HL-60/S4 (cell line): ENCODE data around the gene UBR2.
"Not testable (repeated sequence)": the region's sequence is repeated elsewhere in the genome, so short reads cannot be mapped to it uniquely, and the experiment has no call there.

Source experiments
- in situ Hi-C: fragments of 300-500 bp; cut with MboI; formaldehyde crosslinking; loops from 2 replicates; pipeline ENCODE4 v1.14.3; 2022; ENCODE audit warnings: low sequenced_read_pairs

Gene UBR2

GRCh38 chr6:42690151-42690702 lies 126.4 kb downstream of the UBR2 start:
- in situ Hi-C loops: no loop called here

DNA sequence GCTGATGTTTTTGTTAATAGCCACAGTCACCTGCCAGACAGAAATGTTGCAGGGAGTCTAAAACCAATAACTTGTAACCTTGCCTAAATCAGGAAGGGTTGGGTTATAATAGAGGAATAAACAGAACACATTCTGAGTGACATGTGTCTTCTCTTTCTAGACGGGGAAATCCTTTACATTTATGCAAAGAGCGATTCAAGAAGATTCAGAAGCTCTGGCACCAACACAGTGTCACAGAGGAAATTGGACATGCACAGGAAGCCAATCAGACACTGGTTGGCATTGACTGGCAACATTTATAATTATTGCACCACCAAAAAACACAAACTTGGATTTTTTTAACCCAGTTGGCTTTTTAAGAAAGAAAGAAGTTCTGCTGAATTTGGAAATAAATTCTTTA lies 127.0 kb downstream of the UBR2 start:
- in situ Hi-C loops: no loop called here

DNA sequence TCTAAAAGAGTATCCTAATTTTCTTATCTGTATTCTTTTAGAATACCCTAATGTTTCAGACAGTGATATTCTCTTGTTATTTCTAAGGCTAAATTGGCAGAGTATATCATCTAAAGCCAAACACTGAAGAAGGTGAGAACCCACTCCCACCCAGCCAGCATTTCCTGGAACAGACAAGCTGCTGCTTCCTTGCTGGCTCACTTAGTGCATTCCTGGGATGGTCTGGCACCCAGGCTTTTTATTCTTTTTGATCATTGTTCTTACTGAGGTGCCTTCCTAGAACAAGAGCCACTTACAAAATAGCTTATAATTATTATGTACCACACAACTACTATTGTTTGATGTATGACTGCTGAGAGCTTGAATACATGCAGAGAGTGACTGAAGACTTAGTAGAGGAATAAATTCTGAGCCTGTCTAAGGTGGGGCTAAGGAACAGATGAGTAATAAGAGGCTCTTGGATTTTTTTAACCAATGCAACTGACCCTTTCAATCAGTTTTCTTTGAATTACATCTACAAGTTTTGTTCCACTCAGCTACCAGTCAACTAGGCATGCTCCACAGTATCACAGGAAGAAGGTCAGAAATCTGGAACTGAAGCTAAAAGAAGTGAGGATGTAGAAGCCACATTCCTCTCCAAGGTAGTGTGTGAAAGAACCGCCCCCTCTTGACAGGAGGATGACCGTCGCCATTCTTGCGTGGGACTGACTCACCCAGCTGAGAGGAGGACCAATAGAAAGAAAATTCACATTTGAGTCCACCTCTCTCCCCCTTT lies 128.5 kb downstream of the UBR2 start:
- in situ Hi-C loops: no loop called here

DNA sequence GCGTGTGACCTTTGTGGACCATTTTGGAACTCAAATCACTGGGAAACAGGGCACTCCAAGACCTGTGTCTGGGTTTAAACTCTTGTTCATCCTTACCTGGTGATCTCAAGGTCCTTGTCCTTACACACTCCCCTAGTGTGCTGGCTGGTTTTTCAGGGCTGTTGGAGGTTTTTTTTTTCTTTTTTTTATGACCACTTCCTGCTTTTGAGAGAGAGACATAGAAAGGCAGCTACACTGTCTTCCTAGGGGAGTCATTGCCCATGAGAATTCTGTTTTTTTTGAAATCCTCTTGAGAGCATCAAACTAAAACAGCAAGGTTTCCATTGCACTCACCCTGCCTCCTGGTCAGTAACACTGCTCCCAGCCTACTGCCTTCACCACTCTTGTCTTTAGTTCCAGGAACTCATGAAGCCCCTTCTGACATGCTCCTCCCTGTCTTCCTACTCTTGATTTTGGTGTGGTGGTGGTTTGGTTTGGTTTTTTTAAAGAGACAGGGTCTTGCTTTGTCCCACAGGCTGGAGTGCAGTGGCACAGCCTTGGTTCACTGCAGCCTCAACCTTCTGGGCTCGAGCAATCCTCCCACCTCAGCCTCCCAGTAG lies 130.0 kb downstream of the UBR2 start:
- in situ Hi-C loops: no loop called here

DNA sequence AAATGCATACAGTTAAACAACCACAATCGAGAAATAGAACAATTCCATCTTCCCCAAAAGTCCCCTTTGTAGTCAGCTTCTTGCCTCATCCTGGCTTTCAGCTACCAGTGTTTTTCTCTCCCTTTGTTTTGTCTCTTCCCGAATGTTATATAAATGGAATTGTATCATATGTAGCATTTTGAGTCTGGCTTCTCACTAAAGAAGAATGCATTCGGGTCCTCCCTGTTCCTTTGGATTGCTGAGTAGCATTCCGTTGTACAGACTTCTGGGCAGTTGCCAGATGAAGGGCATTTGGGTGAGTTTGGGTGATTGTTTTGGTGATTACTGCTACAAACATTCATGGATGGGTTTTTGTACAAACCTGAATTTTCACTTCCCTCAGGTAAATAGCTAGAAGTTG lies 130.8 kb downstream of the UBR2 start:
- in situ Hi-C loops: no loop called here

GRCh38 chr6:42696526-42697267 lies 132.9 kb downstream of the UBR2 start:
- in situ Hi-C loops: no loop called here

DNA sequence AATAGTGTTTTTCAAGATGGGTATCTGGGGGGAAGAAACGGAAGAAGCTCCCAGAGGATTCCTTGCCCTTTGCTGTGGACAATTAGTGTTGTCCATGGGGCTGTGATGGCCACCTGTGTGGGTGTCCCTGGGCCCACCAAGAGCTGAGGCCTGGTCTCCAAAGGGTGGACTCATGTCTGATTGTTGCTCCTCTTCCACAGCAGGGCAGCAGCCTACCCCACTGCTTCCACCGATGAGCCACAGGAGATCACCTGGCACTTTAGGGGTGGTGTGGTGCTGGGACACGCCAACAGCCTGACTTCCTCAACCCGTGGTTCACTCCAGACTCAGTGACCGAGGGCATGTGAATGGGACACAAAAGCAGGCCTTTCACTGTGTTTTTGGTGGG lies 133.4 kb downstream of the UBR2 start:
- in situ Hi-C loops: no loop called here

- in situ Hi-C loops: no loop called here
Observed at GRCh38 chr6:42698217-42698616, 134.4 kb downstream of the UBR2 start.

- in situ Hi-C loops: no loop called here
Observed at GRCh38 chr6:42702200-42702599, 138.4 kb downstream of the UBR2 start.

DNA sequence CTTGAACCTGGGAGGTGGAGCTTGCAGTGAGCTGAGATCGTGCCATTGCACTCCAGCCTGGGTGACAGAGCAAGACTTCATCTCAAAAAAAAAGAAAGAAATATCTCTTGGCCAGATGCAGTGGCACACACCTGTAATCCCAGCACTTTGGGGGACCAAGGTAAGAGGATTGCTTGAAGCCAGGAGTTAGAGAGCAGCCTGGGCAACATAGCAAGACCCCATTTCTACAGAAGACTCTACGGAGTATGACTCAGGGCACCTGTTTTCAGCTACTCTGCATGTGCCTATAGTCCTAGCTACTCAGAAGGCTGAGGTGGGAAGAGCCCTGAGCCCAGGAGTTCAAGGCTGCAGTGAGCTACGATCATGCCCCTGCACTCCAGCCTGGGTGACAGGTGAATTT lies 139.0 kb downstream of the UBR2 start:
- in situ Hi-C loops: not testable (repeated sequence)

GRCh38 chr6:42704251-42704936 lies 140.6 kb downstream of the UBR2 start:
- in situ Hi-C loops: no loop called here

DNA sequence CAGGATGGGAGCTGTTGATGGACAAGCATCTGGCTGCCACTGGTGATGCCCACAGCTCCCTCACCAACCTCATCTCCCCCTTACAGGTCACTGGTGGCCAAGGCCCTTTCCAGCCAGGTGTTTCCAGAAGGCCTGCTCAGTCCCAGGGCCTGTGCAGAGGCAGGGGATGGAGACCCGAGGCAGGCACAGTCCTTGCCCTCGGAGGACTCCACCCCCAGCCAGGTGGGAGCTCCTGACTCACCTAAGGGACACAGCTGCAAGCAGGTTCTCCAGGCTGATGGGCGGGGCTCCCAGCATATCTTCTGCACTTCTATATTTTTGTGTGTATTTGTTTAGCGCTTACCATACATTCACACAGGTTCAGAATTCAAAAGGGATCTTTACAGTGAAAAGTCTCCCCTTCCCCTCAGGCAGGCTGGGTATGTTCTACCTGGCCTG lies 141.1 kb downstream of the UBR2 start:
- in situ Hi-C loops: no loop called here

DNA sequence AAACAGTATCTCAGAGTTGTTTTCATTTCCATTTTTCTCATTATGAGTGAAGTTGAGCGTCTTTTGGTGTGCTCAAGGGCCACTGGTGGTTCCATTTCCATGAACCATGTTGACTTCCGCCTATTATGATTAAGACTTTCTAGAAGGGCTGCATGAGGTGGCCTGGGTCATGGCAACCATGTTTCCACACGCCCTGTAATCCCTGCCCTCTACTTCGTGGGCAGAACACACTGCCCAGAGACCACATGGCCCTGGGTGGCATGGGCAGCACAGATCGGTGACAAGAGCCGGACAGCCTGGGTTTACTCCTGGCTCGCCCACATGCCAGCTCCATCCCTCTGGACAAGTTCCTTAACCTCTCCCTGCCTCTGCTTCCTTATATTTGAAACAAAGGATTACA lies 143.8 kb downstream of the UBR2 start:
- in situ Hi-C loops: no loop called here

- in situ Hi-C loops: no loop called here
Observed at GRCh38 chr6:42708096-42708495, 144.3 kb downstream of the UBR2 start.

GRCh38 chr6:42709871-42710270 lies 146.0 kb downstream of the UBR2 start:
- in situ Hi-C loops: no loop called here

GRCh38 chr6:42710316-42710715 lies 146.5 kb downstream of the UBR2 start:
- in situ Hi-C loops: no loop called here

DNA sequence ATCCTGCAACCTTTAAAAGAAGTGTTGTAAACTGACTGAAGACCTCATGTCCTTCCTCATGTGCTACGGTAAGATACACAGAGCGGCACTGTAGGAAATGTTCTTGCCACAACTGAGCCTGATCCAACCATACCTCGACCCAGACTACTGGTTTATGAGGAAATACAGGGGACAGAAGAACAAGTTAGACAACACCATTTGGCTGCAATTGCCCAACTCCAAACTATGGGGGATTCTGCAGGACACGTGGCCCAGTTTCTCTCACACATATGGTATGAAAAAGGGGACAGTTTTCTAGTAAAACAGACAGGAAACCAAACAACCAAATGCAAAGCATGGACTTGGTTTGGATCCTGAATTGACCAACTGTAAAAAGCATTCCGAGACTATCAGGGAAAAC lies 148.1 kb downstream of the UBR2 start:
- in situ Hi-C loops: no loop called here

- in situ Hi-C loops: no loop called here
Observed at GRCh38 chr6:42714098-42714761, 150.4 kb downstream of the UBR2 start.

DNA sequence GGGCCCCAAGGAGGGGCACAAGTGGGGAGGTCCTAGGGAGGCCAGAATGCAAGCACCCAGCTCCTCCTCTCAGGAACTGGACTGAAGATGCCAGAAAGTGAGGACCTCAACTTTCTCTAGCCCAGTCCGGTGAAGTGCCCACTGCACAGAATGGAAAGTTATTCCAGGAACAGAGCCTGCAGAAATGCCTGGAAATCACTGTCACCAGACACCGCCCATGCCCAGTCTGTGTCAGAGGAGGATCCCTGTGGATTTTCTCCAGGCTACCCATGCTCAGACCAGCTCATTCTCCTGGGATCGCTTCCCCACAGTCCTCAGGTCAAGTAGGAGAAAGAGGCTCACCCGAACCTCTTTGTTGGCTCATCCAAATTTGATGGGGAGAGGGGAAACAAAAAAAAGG lies 152.0 kb downstream of the UBR2 start:
- in situ Hi-C loops: loop anchor here (5.0 kb wide), 1 partner anchor 49 kb away; no protein-coding TSS in a partner anchor

- in situ Hi-C loops: no loop called here
Observed at GRCh38 chr6:42720739-42721138, 156.9 kb downstream of the UBR2 start.

- in situ Hi-C loops: no loop called here
Observed at GRCh38 chr6:42722497-42722896, 158.7 kb downstream of the UBR2 start, which contains the start of gene PRPH2. Gene PRPH2 (minus strand): TSS chr6:42722597. CDS start chr6:42722334, 263 bp downstream.
